Loucy (cell line): ENCODE results near the gene STX8.

Experiments
- H2AFZ ChIP-seq: fragments of 200-600 bp; sonication (generic); 2 replicates; pipeline ENCODE4 v1.6.0; 2016; ENCODE audit warnings: antibody characterized with exemption, mild to moderate bottlenecking, low read length, moderate library complexity
- H3F3A ChIP-seq: fragments of 200-600 bp; 2 replicates; pipeline ENCODE4 v1.6.0; 2016; ENCODE audit warnings: antibody characterized with exemption, low read depth, mild to moderate bottlenecking
- H3K27me3 ChIP-seq: fragments of 200-600 bp; sonication (generic); 2 replicates; pipeline ENCODE4 v1.6.1; 2014; ENCODE audit warnings: low read length, mild to moderate bottlenecking; ENCODE audit not compliant: insufficient read depth, poor library complexity, severe bottlenecking
- H3K36me3 ChIP-seq: fragments of 200-600 bp; sonication (generic); 2 replicates; pipeline ENCODE4 v1.6.1; 2016; ENCODE audit warnings: low read length; ENCODE audit not compliant: insufficient read depth
- H3K4me1 ChIP-seq: fragments of 200-600 bp; sonication (generic); 2 replicates; pipeline ENCODE4 v1.5.1; 2014; ENCODE audit warnings: low read length, mild to moderate bottlenecking; ENCODE audit not compliant: insufficient read depth, poor library complexity, severe bottlenecking
- H3K4me2 ChIP-seq: fragments of 200-600 bp; sonication (generic); 2 replicates; pipeline ENCODE4 v1.6.0; 2014; ENCODE audit warnings: antibody characterized with exemption, low read length, low read depth, mild to moderate bottlenecking; ENCODE audit not compliant: poor library complexity, severe bottlenecking
- H3K4me3 ChIP-seq: fragments of 200-600 bp; sonication (generic); 2 replicates; pipeline ENCODE4 v1.5.1; 2014; ENCODE audit warnings: low read length, mild to moderate bottlenecking, mixed read lengths; ENCODE audit not compliant: poor library complexity, severe bottlenecking
- H3K79me2 ChIP-seq: fragments of 200-600 bp; sonication (generic); 2 replicates; pipeline ENCODE4 v1.6.1; 2014; ENCODE audit warnings: low read length; ENCODE audit not compliant: insufficient read depth
- H3K9ac ChIP-seq: fragments of 200-600 bp; sonication (generic); 2 replicates; pipeline ENCODE4 v1.6.0; 2014; ENCODE audit warnings: mild to moderate bottlenecking, low read depth, low read length, moderate library complexity; ENCODE audit not compliant: poor library complexity, severe bottlenecking
- H3K9me2 ChIP-seq: fragments of 200-600 bp; sonication (generic); replicated peaks from 2 replicates; pipeline ENCODE4 v1.6.1; 2016; ENCODE audit warnings: low read depth, low read length, mixed read lengths
- H3K9me3 ChIP-seq: fragments of 200-600 bp; sonication (generic); 2 replicates; pipeline ENCODE4 v1.6.1; 2014; ENCODE audit warnings: mild to moderate bottlenecking, antibody characterized with exemption, low read length, low read depth; ENCODE audit not compliant: insufficient read depth
- H4K20me1 ChIP-seq: fragments of 200-600 bp; sonication (generic); 2 replicates; pipeline ENCODE4 v1.6.0; 2014; ENCODE audit warnings: antibody characterized with exemption, low read length, mild to moderate bottlenecking; ENCODE audit not compliant: insufficient read depth, poor library complexity, severe bottlenecking
- EZH2phosphoT487 ChIP-seq: fragments of 200-600 bp; IDR thresholded peaks from 2 replicates; pipeline ENCODE4 v1.6.1; 2018; ENCODE audit warnings: antibody characterized with exemption, mild to moderate bottlenecking, moderate library complexity, borderline replicate concordance
- TF ChIP-seq, protein P1 (sequence below): fragments of 200-600 bp; sonication (generic); conservative IDR thresholded peaks from 2 replicates; pipeline ENCODE4 v1.5.1; 2014; ENCODE audit warnings: mild to moderate bottlenecking, antibody characterized with exemption, low read length

The STX8 gene

DNA sequence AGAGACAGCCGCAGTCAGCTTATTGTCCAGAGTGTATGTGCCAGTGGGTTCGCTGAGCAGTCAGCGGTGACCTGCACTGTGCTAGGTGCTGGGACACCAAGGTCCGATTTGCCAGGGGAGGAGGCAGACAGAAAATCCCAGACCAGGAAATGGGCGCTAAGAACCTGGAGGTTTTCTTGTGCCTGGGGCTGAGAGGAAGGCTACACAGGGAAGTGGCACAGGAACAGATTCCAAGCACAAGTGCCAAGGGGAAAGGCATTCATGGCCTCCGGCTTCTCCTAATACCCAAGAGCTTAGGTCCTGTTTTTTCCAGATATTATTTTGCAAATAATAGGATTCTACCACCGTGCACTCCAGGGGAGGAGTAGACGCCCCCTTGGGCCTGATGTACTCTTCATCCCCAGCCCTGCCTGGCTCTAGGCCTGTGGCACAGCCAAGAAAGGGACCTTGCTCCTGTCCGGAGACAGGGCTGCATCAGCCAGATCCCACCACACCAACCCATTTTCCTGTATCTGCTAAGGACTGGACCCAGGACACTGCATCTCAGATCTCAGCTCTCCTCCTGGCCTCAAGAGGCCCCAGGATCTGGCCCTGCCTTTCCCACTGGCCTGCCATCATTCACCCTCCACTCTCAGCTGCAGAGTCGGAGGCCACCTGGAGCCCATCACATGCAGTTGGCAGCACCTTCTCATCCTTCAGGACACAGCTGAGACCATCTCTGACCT is 367.1 kb downstream of the STX8 start:
- Histone ChIP-seq H2AFZ (no peak overlapping the region), H3K27me3 (no peaks in the 10 kb centered on the region), H3K9me3 (no peaks in the 10 kb centered on the region), H3K4me1 (no peaks in the 10 kb centered on the region), H3K4me3 (no peak overlapping the region), H3F3A (no peaks in the 10 kb centered on the region), H3K36me3 (no peaks in the 10 kb centered on the region), H3K79me2 (no peaks in the 10 kb centered on the region), H3K4me2 (no peak overlapping the region), H3K9ac (no peak overlapping the region), H3K9me2 (no peaks in the 10 kb centered on the region), H4K20me1 (no peaks in the 10 kb centered on the region)
- TF ChIP-seq EZH2phosphoT487 = no peak
- TF ChIP-seq, protein P1, sequence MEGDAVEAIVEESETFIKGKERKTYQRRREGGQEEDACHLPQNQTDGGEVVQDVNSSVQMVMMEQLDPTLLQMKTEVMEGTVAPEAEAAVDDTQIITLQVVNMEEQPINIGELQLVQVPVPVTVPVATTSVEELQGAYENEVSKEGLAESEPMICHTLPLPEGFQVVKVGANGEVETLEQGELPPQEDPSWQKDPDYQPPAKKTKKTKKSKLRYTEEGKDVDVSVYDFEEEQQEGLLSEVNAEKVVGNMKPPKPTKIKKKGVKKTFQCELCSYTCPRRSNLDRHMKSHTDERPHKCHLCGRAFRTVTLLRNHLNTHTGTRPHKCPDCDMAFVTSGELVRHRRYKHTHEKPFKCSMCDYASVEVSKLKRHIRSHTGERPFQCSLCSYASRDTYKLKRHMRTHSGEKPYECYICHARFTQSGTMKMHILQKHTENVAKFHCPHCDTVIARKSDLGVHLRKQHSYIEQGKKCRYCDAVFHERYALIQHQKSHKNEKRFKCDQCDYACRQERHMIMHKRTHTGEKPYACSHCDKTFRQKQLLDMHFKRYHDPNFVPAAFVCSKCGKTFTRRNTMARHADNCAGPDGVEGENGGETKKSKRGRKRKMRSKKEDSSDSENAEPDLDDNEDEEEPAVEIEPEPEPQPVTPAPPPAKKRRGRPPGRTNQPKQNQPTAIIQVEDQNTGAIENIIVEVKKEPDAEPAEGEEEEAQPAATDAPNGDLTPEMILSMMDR = no peak

GRCh38 chr17:9206741-9207332 is 368.8 kb downstream of the STX8 start:
- Histone ChIP-seq H2AFZ (no peak overlapping the region), H3K9me2 (no peaks in the 10 kb centered on the region), H3K4me2 (no peak overlapping the region), H3K79me2 (no peaks in the 10 kb centered on the region), H4K20me1 (no peaks in the 10 kb centered on the region), H3K4me3 (no peak overlapping the region), H3K9ac (no peak overlapping the region), H3K36me3 (no peaks in the 10 kb centered on the region), H3K27me3 (no peaks in the 10 kb centered on the region), H3K9me3 (no peaks in the 10 kb centered on the region), H3F3A (no peaks in the 10 kb centered on the region), H3K4me1 (no peaks in the 10 kb centered on the region)
- TF ChIP-seq, protein P1 = no peak
- TF ChIP-seq EZH2phosphoT487 = no peak

DNA sequence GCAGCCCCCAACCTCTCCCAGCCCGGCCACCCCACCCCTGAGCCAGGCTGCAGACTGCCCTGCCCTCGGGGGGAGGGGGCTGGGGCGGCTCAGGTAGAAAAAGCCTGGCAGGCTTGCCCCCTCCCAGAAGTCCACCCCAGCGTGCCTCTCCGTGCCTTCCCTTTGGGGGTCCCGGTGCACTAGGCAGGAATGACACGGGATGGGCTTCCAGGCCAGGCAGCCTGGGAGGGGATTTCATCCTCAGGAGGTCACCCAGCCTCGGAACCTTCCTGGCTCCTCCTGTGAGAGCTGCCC is 369.3 kb downstream of the STX8 start:
- Histone ChIP-seq H2AFZ (no peak overlapping the region), H3K36me3 (no peaks in the 10 kb centered on the region), H3K9me2 (no peaks in the 10 kb centered on the region), H3F3A (no peaks in the 10 kb centered on the region), H3K79me2 (no peaks in the 10 kb centered on the region), H3K27me3 (no peaks in the 10 kb centered on the region), H3K9ac (no peak overlapping the region), H3K4me1 (no peaks in the 10 kb centered on the region), H4K20me1 (no peaks in the 10 kb centered on the region), H3K4me2 (no peak overlapping the region), H3K9me3 (no peaks in the 10 kb centered on the region), H3K4me3 (no peak overlapping the region)
- TF ChIP-seq, protein P1 = no peak
- TF ChIP-seq EZH2phosphoT487 = no peak
